ENCODE data around the gene PRICKLE4. TPM values are rescaled to one million over a fixed set of nuclear protein-coding genes. Genes with fewer than 3 reads are reported as not detected.

Gene PRICKLE4
- total RNA-seq, 2 experiments from 2014 or later, result 0.71 TPM; not detected in 1

- peaks cover 13% of the 10 kb centered on the region for H3K4me1 Mint-ChIP-seq (ENCODE audit: low read depth)
- ChIA-PET CTCF (interaction anchor here (0.6 to 1.0 kb wide), 6 partner anchors 8 to 435 kb away, joined by 3 to 5 read pairs (median 3); partner anchors contain the start of genes BYSL and MED20), POLR2A (no interaction called here)
- intact Hi-C loops (cut with micrococcal nuclease), result loop anchor here (1.0 to 5.0 kb wide), 6 partner anchors 7 to 437 kb away; partner anchors contain the start of genes MRPS10, TFEB and TOMM6
- H3K27ac Mint-ChIP-seq, result peak within 1 kb of the TSS; percentile 38
- H3K9me3 Mint-ChIP-seq, result no peaks in the 10 kb centered on the region
- H3K36me3 Mint-ChIP-seq, result peaks cover 3% of the 10 kb centered on the region
- DNase-seq, result peak; percentile 99
- peak within 1 kb of the TSS; percentile 85 for H3K4me3 Mint-ChIP-seq
- H3K27me3 Mint-ChIP-seq, result peaks cover 6% of the 10 kb centered on the region
These were observed 613 bp upstream of the PRICKLE4 start, which contains the start of gene FRS3 for GRCh38 chr6:41779788-41780550. Gene FRS3 (minus strand): TSS chr6:41779900. CDS start chr6:41776987, 2,913 bp downstream.

GRCh38 chr6:41781366-41781730 lies 766 bp downstream of the PRICKLE4 start:
- Mint-ChIP-seq H3K4me1 (ENCODE audit: low read depth) (peaks cover 17% of the 10 kb centered on the region), H3K27me3 (peaks cover 6% of the 10 kb centered on the region), H3K4me3 (peak overlapping the region; percentile 47), H3K27ac (no peak overlapping the region), H3K36me3 (no peaks in the 10 kb centered on the region), H3K9me3 (no peaks in the 10 kb centered on the region)
- CTCF ChIA-PET, result interaction anchor here (0.6 to 2.9 kb wide), 8 partner anchors 39 to 322 kb away, joined by 3 to 9 read pairs (median 3); partner anchors contain the start of genes BYSL and MED20
- intact Hi-C loops (cut with micrococcal nuclease), result loop anchor here (5.0 kb wide), 1 partner anchor 436 kb away; the partner anchor contains the start of gene MRPS10
- DNase-seq, result no peak
- POLR2A ChIA-PET, result no interaction called here

GRCh38 chr6:41783106-41783780 lies 2.7 kb downstream of the PRICKLE4 start:
- ChIA-PET POLR2A (no interaction called here), CTCF (interaction anchor here (0.6 to 5.5 kb wide), 6 partner anchors 77 to 265 kb away, joined by 3 to 94 read pairs (median 4); no protein-coding TSS in a partner anchor)
- Mint-ChIP-seq H3K4me3 (no peak overlapping the region), H3K27me3 (peaks cover 6% of the 10 kb centered on the region), H3K27ac (no peak overlapping the region), H3K4me1 (ENCODE audit: low read depth) (peaks cover 18% of the 10 kb centered on the region), H3K36me3 (peaks cover 6% of the 10 kb centered on the region), H3K9me3 (no peaks in the 10 kb centered on the region)
- intact Hi-C loops (cut with micrococcal nuclease), result loop anchor here (5.0 kb wide), 1 partner anchor 434 kb away; the partner anchor contains the start of gene MRPS10
- DNase-seq, result no peak

GRCh38 chr6:41784581-41785171 lies 4.1 kb downstream of the PRICKLE4 start:
- intact Hi-C loops (cut with micrococcal nuclease), result loop anchor here (5.0 kb wide), 2 partner anchors 153 to 433 kb away; partner anchors contain the start of gene MRPS10
- peaks cover 20% of the 10 kb centered on the region for H3K4me1 Mint-ChIP-seq (ENCODE audit: low read depth)

GRCh38 chr6:41785254-41785653 lies 4.7 kb downstream of the PRICKLE4 start:
- POLR2A ChIA-PET, result no interaction called here
- intact Hi-C loops (cut with micrococcal nuclease), result loop anchor here (5.0 kb wide), 1 partner anchor 152 kb away; no protein-coding TSS in a partner anchor
- no peak overlapping the region for H3K4me3 Mint-ChIP-seq

More at GRCh38 chr6:41784581-41785171, 4.1 kb downstream of the PRICKLE4 start:
- ChIA-PET CTCF (interaction anchor here (0.7 to 5.5 kb wide), 4 partner anchors 8 to 763 kb away, joined by 4 to 94 read pairs (median 4); no protein-coding TSS in a partner anchor), POLR2A (no interaction called here)
- no peak overlapping the region for H3K27ac Mint-ChIP-seq
- no peaks in the 10 kb centered on the region for H3K9me3 Mint-ChIP-seq
- peaks cover 14% of the 10 kb centered on the region for H3K36me3 Mint-ChIP-seq
- no peak for DNase-seq
- H3K27me3 Mint-ChIP-seq, result peaks cover 6% of the 10 kb centered on the region
- no peak overlapping the region for H3K4me3 Mint-ChIP-seq

GRCh38 chr6:41785689-41786450 lies 5.3 kb downstream of the PRICKLE4 start:
- no peak overlapping the region for H3K27ac Mint-ChIP-seq
- peaks cover 25% of the 10 kb centered on the region for H3K4me1 Mint-ChIP-seq (ENCODE audit: low read depth)
- H3K9me3 Mint-ChIP-seq, result no peaks in the 10 kb centered on the region
- H3K36me3 Mint-ChIP-seq, result peaks cover 21% of the 10 kb centered on the region
- intact Hi-C loops (cut with micrococcal nuclease), result loop anchor here (5.0 kb wide), 1 partner anchor 151 kb away; no protein-coding TSS in a partner anchor
- peak overlapping the region; percentile 92 for H3K4me3 Mint-ChIP-seq
- H3K27me3 Mint-ChIP-seq, result peaks cover 5% of the 10 kb centered on the region
- no peak for DNase-seq
- POLR2A ChIA-PET, result interaction anchor here (0.9 to 1.6 kb wide), 2 partner anchors 135 to 237 kb away, joined by 3 to 4 read pairs; partner anchors contain the start of gene BYSL
- CTCF ChIA-PET, result interaction anchor here (0.7 to 5.5 kb wide), 24 partner anchors 8 to 960 kb away, joined by 3 to 94 read pairs (median 5); partner anchors contain the start of genes BYSL, MED20, TAF8 and TBCC

More at GRCh38 chr6:41785254-41785653, 4.7 kb downstream of the PRICKLE4 start:
- Mint-ChIP-seq H3K27ac (no peak overlapping the region), H3K9me3 (no peaks in the 10 kb centered on the region), H3K4me1 (ENCODE audit: low read depth) (peaks cover 24% of the 10 kb centered on the region), H3K27me3 (peaks cover 6% of the 10 kb centered on the region), H3K36me3 (peaks cover 19% of the 10 kb centered on the region)
- CTCF ChIA-PET, result interaction anchor here (0.7 to 5.5 kb wide), 6 partner anchors 9 to 762 kb away, joined by 4 to 94 read pairs (median 14); partner anchors contain the start of gene TAF8
- no peak for DNase-seq

- CTCF ChIA-PET, result interaction anchor here (0.5 to 5.5 kb wide), 33 partner anchors 8 to 1536 kb away, joined by 3 to 94 read pairs (median 4); partner anchors contain the start of genes BYSL, MED20, TAF8 and TBCC
- intact Hi-C loops (cut with micrococcal nuclease), result loop anchor here (1.0 to 5.0 kb wide), 7 partner anchors 7 to 264 kb away; partner anchors contain the start of genes BYSL, FRS3, MED20 and TAF8
- H3K36me3 Mint-ChIP-seq, result peaks cover 24% of the 10 kb centered on the region
- POLR2A ChIA-PET, result interaction anchor here (0.6 to 1.6 kb wide), 8 partner anchors 80 to 264 kb away, joined by 3 to 10 read pairs (median 4); partner anchors contain the start of genes BYSL, CCND3, TAF8 and USP49
- H3K4me3 Mint-ChIP-seq, result peak overlapping the region; percentile 92
- H3K9me3 Mint-ChIP-seq, result no peaks in the 10 kb centered on the region
- peak; percentile 91 for DNase-seq
- peak overlapping the region; percentile 90 for H3K27ac Mint-ChIP-seq
- no peaks in the 10 kb centered on the region for H3K27me3 Mint-ChIP-seq
- peaks cover 20% of the 10 kb centered on the region for H3K4me1 Mint-ChIP-seq (ENCODE audit: low read depth)
These were observed 6.1 kb downstream of the PRICKLE4 start for GRCh38 chr6:41786451-41787218.

GRCh38 chr6:41787219-41787917 lies 6.8 kb downstream of the PRICKLE4 start, which contains the start of gene TOMM6:
Gene TOMM6 (plus strand): TSS chr6:41787694. CDS start chr6:41787698, 4 bp downstream.
- Mint-ChIP-seq H3K4me3 (peak within 1 kb of the TSS; percentile 92), H3K27ac (peak within 1 kb of the TSS; percentile 90)
- CTCF ChIA-PET, result interaction anchor here (0.6 to 5.5 kb wide), 41 partner anchors 8 to 1026 kb away, joined by 3 to 94 read pairs (median 4); partner anchors contain the start of genes BYSL, CCND3, FRS3 and MED20

GRCh38 chr6:41789390-41789724 lies 8.8 kb downstream of the PRICKLE4 start:
- H3K9me3 Mint-ChIP-seq, result no peaks in the 10 kb centered on the region
- intact Hi-C loops (cut with micrococcal nuclease), result loop anchor here (5.0 kb wide), 1 partner anchor 148 kb away; no protein-coding TSS in a partner anchor
- H3K4me1 Mint-ChIP-seq (ENCODE audit: low read depth), result peaks cover 20% of the 10 kb centered on the region
- peak overlapping the region; percentile 45 for H3K27ac Mint-ChIP-seq
- H3K27me3 Mint-ChIP-seq, result no peaks in the 10 kb centered on the region
- POLR2A ChIA-PET, result no interaction called here
- peaks cover 37% of the 10 kb centered on the region for H3K36me3 Mint-ChIP-seq
- CTCF ChIA-PET, result interaction anchor here (1.0 kb wide), 1 partner anchor 132 kb away, joined by 3 read pairs; the partner anchor contains the start of genes BYSL and MED20
- peak overlapping the region; percentile 92 for H3K4me3 Mint-ChIP-seq
- no peak for DNase-seq

More at GRCh38 chr6:41787219-41787917, 6.8 kb downstream of the PRICKLE4 start, which contains the start of gene TOMM6:
- intact Hi-C loops (cut with micrococcal nuclease), result loop anchor here (1.0 to 5.0 kb wide), 7 partner anchors 8 to 263 kb away; partner anchors contain the start of genes BYSL, FRS3, MED20 and TAF8
- peak; percentile 98 for DNase-seq
- Mint-ChIP-seq H3K27me3 (no peaks in the 10 kb centered on the region), H3K4me1 (ENCODE audit: low read depth) (peaks cover 20% of the 10 kb centered on the region), H3K9me3 (no peaks in the 10 kb centered on the region), H3K36me3 (peaks cover 31% of the 10 kb centered on the region)
- POLR2A ChIA-PET, result interaction anchor here (0.8 to 1.6 kb wide), 8 partner anchors 19 to 263 kb away, joined by 3 to 10 read pairs (median 4); partner anchors contain the start of genes BYSL, CCND3, MED20 and TAF8

Data from activated CD4-positive, alpha-beta memory T cell treated with anti-CD3 and anti-CD28 coated beads for 36 hours (primary cell).